SK-N-SH treated with all-trans-retinoic acid at 6 μM for 48 hours (cell line): ENCODE data around the gene GHRL.

Source experiments
- ARNTL ChIP-seq: fragments of 450-650 bp; formaldehyde crosslinking; IDR thresholded peaks from 2 replicates; pipeline ENCODE4 v1.5.0; 2020; ENCODE audit warnings: low read depth, mild to moderate bottlenecking, moderate library complexity, borderline replicate concordance
- ESRRG ChIP-seq: fragments of 250-450 bp; sonication (Bioruptor Pico); IDR thresholded peaks from 2 replicates; pipeline ENCODE4 v1.6.1; 2021; ENCODE audit warnings: mild to moderate bottlenecking
- ISL1 ChIP-seq: fragments of 250-450 bp; sonication (Bioruptor Pico); IDR thresholded peaks from 2 replicates; pipeline ENCODE4 v2.1.2; 2022; ENCODE audit warnings: mild to moderate bottlenecking, moderate library complexity
- OSR1 ChIP-seq: fragments of 250-450 bp; sonication (Bioruptor Pico); IDR thresholded peaks from 2 replicates; pipeline ENCODE4 v1.8.0; 2022; ENCODE audit warnings: moderate library complexity, mild to moderate bottlenecking, inconsistent platforms
- PPARA ChIP-seq: fragments of 250-450 bp; sonication (Bioruptor Pico); IDR thresholded peaks from 2 replicates; pipeline ENCODE4 v1.5.0; 2020; ENCODE audit warnings: mild to moderate bottlenecking, borderline replicate concordance
- ZFP3 ChIP-seq: fragments of 250-450 bp; sonication (Bioruptor Pico); IDR thresholded peaks from 2 replicates; pipeline ENCODE4 v1.5.0; 2020; ENCODE audit warnings: mild to moderate bottlenecking, moderate library complexity
- ZFP30 ChIP-seq: fragments of 450-650 bp; formaldehyde crosslinking; IDR thresholded peaks from 2 replicates; pipeline ENCODE4 v1.5.0; 2022; ENCODE audit warnings: mild to moderate bottlenecking, moderate library complexity

DNA sequence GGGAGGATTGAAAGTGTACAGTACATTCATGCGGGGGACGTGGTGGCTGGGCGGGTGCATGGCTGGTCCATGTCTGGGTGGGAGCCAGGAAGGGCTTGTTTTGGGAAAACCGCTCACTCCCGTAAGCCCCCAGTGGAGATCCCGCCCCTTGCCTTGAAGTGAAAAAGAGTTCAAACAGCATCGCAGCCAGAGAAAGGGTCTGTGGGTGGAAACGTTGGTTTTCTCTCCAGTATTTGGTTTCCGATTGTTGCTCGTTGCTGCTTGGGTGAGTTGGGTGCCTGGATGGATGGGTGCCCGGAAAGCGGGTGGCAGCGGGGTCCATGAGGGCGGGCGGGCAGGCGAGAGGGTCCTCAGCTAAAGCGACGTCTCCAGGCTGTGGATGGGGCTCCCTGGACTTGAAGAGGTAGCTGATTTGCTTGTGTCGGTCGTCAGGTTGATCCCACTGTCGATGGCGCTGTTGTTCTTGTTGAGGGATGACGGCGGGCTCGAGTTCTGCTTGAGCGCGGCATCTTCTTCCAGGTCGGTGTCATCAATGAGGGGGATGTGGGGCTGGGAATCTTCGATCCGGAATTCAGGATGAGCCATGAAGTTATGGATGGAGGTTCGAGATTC, 35.8 kb upstream of the GHRL start:
- no peak for TF ChIP-seq ZFP30
- no peak for TF ChIP-seq ARNTL
- TF ChIP-seq ISL1 (CRISPR knock-in tag): no peak
- TF ChIP-seq OSR1 (CRISPR knock-in tag): no peak
- no peak for TF ChIP-seq ESRRG (CRISPR knock-in tag)
- no peak for TF ChIP-seq ZFP3
- no peak for TF ChIP-seq PPARA
